ENCODE results near the gene IBA57. TPM values are rescaled to one million over a fixed set of nuclear protein-coding genes. Genes with fewer than 3 reads are reported as not detected.

The IBA57 gene
- total and polyA plus RNA-seq, 11 donors = 4.8 to 18.6 (median 11.8) TPM

- intact Hi-C loops (cut with DNase I) = no loop called here
- 87 to 91% (median 88%) methylated on average over 21 to 31 of the region's 31 CpGs for WGBS, 4 donors
- Histone ChIP-seq H3K27me3 (no peaks in the 10 kb centered on the region), H3K36me3 (peaks cover 0 to 61% (median 32%) of the 10 kb centered on the region in 9 donors), H3K27ac (no peak overlapping the region), H3K9me3 (no peaks in the 10 kb centered on the region), H3K4me1 (peaks cover 30 to 86% (median 72%) of the 10 kb centered on the region in 12 donors), H3K4me3 (no peak overlapping the region)
- ATAC-seq (no peak), DNase-seq (peak in 2 of 5 donors; percentile 5 to 51)
- TF ChIP-seq, protein P1, sequence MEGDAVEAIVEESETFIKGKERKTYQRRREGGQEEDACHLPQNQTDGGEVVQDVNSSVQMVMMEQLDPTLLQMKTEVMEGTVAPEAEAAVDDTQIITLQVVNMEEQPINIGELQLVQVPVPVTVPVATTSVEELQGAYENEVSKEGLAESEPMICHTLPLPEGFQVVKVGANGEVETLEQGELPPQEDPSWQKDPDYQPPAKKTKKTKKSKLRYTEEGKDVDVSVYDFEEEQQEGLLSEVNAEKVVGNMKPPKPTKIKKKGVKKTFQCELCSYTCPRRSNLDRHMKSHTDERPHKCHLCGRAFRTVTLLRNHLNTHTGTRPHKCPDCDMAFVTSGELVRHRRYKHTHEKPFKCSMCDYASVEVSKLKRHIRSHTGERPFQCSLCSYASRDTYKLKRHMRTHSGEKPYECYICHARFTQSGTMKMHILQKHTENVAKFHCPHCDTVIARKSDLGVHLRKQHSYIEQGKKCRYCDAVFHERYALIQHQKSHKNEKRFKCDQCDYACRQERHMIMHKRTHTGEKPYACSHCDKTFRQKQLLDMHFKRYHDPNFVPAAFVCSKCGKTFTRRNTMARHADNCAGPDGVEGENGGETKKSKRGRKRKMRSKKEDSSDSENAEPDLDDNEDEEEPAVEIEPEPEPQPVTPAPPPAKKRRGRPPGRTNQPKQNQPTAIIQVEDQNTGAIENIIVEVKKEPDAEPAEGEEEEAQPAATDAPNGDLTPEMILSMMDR (IDR thresholded peaks at IDR 0.05) = no peak
- no peak for TF ChIP-seq POLR2A (IDR thresholded peaks at IDR 0.05)
Measured at GRCh38 chr1:228145463-228146416, 19.9 kb upstream of the IBA57 start.

- ATAC-seq (no peak), DNase-seq (peak in 1 of 5 donors; percentile 6)
- WGBS, 4 donors = 84 to 97% (median 92%) methylated on average over 10 to 18 of the region's 18 CpGs
- no peak overlapping the region for H3K4me3 ChIP-seq
- no peaks in the 10 kb centered on the region for H3K27me3 ChIP-seq
- intact Hi-C loops (cut with DNase I) = no loop called here
- TF ChIP-seq POLR2A (IDR thresholded peaks at IDR 0.05) = no peak
- TF ChIP-seq, protein P1 (IDR thresholded peaks at IDR 0.05) = no peak
- peaks cover 28 to 86% (median 72%) of the 10 kb centered on the region in 12 donors for H3K4me1 ChIP-seq
- H3K27ac ChIP-seq = peak overlapping the region in 1 of 12 donors; percentile 88
- no peaks in the 10 kb centered on the region for H3K9me3 ChIP-seq
- H3K36me3 ChIP-seq = peaks cover 0 to 60% (median 32%) of the 10 kb centered on the region in 9 donors
Measured at GRCh38 chr1:228146417-228147150, 19.0 kb upstream of the IBA57 start.

DNA sequence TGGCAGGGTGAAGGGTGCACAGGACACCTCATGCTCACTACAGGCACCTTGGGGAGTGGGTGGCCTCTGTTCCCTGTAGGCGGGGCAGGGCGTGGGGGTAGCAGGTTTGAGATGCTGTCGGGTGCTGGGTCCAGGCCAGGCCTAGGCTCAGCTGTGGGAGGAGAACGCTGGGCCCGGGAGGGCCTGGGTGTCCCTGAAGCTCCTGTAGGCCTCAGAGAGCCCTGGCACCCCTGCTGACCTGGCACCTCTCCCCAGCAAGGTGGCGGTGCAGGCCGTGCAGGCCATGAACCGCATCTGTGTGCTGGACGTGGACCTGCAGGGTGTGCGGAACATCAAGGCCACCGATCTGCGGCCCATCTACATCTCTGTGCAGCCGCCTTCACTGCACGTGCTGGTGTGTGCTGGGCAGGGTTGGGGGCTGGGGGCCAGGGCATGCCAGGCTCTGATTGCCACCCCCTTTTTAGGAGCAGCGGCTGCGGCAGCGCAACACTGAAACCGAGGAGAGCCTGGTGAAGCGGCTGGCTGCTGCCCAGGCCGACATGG lies 18.4 kb upstream of the IBA57 start:
- intact Hi-C loops (cut with DNase I) = no loop called here
- H3K4me1 ChIP-seq = peaks cover 22 to 84% (median 71%) of the 10 kb centered on the region in 12 donors
- 88 to 95% (median 95%) methylated on average over 9 to 20 of the region's 20 CpGs for WGBS, 4 donors

More for the DNA sequence above, 18.4 kb upstream of the IBA57 start:
- Histone ChIP-seq H3K27me3 (no peaks in the 10 kb centered on the region), H3K27ac (peak overlapping the region in 5 of 12 donors; percentile 83 to 90 (median 85)), H3K4me3 (no peak overlapping the region), H3K9me3 (no peaks in the 10 kb centered on the region), H3K36me3 (peaks cover 0 to 54% (median 27%) of the 10 kb centered on the region in 9 donors)
- ATAC-seq = no peak
- peak in 2 of 5 donors; percentile 8 to 60 for DNase-seq
- TF ChIP-seq, protein P1 (IDR thresholded peaks at IDR 0.05) = no peak
- TF ChIP-seq POLR2A (IDR thresholded peaks at IDR 0.05) = no peak
